GM21825 (cell line): ENCODE results near the gene LAMC2.
"Not testable (repeated sequence)": the region's sequence is repeated elsewhere in the genome, so short reads cannot be mapped to it uniquely, and the experiment has no call there.

Experiments used
- ATAC-seq: cut with Tn5 transposase; IDR thresholded peaks from one replicate; pipeline ENCODE4 v1.9.1; 2021; ENCODE audit warnings: mild to moderate bottlenecking, moderate library complexity; ENCODE audit not compliant: unreplicated experiment

LAMC2 gene

GRCh38 chr1:183236158-183236725 is 50.2 kb downstream of the LAMC2 start:
- no peak for ATAC-seq

- no peak for ATAC-seq
Measured at GRCh38 chr1:183237046-183237445, 51.0 kb downstream of the LAMC2 start.

- ATAC-seq: no peak
Measured at GRCh38 chr1:183238071-183238470, 52.0 kb downstream of the LAMC2 start.

GRCh38 chr1:183239220-183239742 is 53.2 kb downstream of the LAMC2 start:
- ATAC-seq: no peak

- ATAC-seq: no peak
Measured at GRCh38 chr1:183239793-183240525, 53.9 kb downstream of the LAMC2 start.

- no peak for ATAC-seq
Measured at GRCh38 chr1:183240526-183240825, 54.4 kb downstream of the LAMC2 start.

- ATAC-seq: not testable (repeated sequence)
Measured at GRCh38 chr1:183240853-183241252, 54.8 kb downstream of the LAMC2 start.

GRCh38 chr1:183241471-183241870 is 55.4 kb downstream of the LAMC2 start:
- ATAC-seq: no peak

GRCh38 chr1:183242556-183242955 is 56.5 kb downstream of the LAMC2 start:
- ATAC-seq: no peak

GRCh38 chr1:183243161-183244050 is 57.3 kb downstream of the LAMC2 start:
- no peak for ATAC-seq

GRCh38 chr1:183244466-183244865 is 58.4 kb downstream of the LAMC2 start:
- ATAC-seq: no peak

GRCh38 chr1:183245357-183245756 is 59.3 kb downstream of the LAMC2 start:
- no peak for ATAC-seq

GRCh38 chr1:183246436-183246835 is 60.4 kb downstream of the LAMC2 start:
- ATAC-seq: no peak

- no peak for ATAC-seq
Measured at GRCh38 chr1:183247066-183247465, 61.0 kb downstream of the LAMC2 start.

- no peak for ATAC-seq
Measured at GRCh38 chr1:183247484-183247883, 61.4 kb downstream of the LAMC2 start.

GRCh38 chr1:183247931-183248330 is 61.9 kb downstream of the LAMC2 start:
- ATAC-seq: no peak

- no peak for ATAC-seq
Measured at GRCh38 chr1:183248989-183249691, 63.1 kb downstream of the LAMC2 start.

- ATAC-seq: no peak
Measured at GRCh38 chr1:183249941-183250452, 63.9 kb downstream of the LAMC2 start.

GRCh38 chr1:183251101-183251958 is 65.3 kb downstream of the LAMC2 start:
- no peak for ATAC-seq

- ATAC-seq: no peak
Measured at GRCh38 chr1:183251959-183252450, 65.9 kb downstream of the LAMC2 start.
